SK-N-MC (cell line): ENCODE measurements around the gene TPO.

ENCODE experiments used
- EZH2 ChIP-seq: fragments of 200-600 bp; sonication (generic); IDR thresholded peaks from one replicate; pipeline ENCODE4 v1.6.1; 2017; ENCODE audit warnings: antibody characterized with exemption
- FOXP2 ChIP-seq: optimal IDR thresholded peaks from 2 replicates; pipeline ENCODE3; 2011; ENCODE audit warnings: mild to moderate bottlenecking, moderate library complexity; ENCODE audit not compliant: insufficient read depth; ENCODE audit errors: extremely low read length, control extremely low read depth
- POLR2AphosphoS5 ChIP-seq: IDR thresholded peaks from 2 replicates; pipeline ENCODE4 v1.6.1; 2012; ENCODE audit warnings: mild to moderate bottlenecking, low read depth, low read length, borderline replicate concordance

DNA sequence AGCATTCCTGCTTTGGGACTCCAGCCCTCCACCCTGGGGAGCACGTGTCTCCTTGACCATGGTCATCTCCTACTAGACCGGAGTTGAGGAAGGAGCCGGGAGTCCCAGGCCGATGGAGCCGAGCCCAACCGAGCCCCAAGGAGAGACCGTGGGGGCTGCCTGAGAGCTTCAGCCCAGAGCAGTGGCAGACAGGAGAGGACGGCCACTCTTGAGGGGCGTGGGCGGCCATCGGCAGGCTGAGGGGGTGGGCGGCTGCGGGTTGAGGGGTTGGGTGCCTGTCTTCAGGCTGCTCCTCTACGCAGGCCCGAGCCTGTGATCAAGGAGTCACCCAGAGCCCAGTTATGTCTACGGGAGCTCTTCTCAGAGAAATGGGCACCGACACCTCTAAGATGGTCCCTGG lies 172.4 kb downstream of the TPO start:
- TF ChIP-seq POLR2AphosphoS5 (no peak), EZH2 (no peak), FOXP2 (no peak)
